Epithelial cell of esophagus (primary cell): ENCODE measurements around the gene NARS2.

Experiments
- DNase-seq: peaks from one replicate; pipeline ENCODE4 v3.0.0; 2010; ENCODE audit warnings: low read depth
- H3K4me3 ChIP-seq: 2 replicates; pipeline ENCODE4 v1.5.1; 2011; ENCODE audit warnings: mild to moderate bottlenecking, low read length, control low read depth
- CTCF ChIP-seq: IDR thresholded peaks from 2 replicates; pipeline ENCODE4 v1.5.1; 2011; ENCODE audit warnings: low read depth, mild to moderate bottlenecking, low read length, control low read depth, inconsistent platforms; ENCODE audit not compliant: insufficient read depth; ENCODE audit errors: missing control alignments

The NARS2 gene

GRCh38 chr11:78453140-78453935, 121.3 kb downstream of the NARS2 start:
- no peak for TF ChIP-seq CTCF
- no peak for DNase-seq
- no peak overlapping the region for H3K4me3 ChIP-seq

- no peak for TF ChIP-seq CTCF
- H3K4me3 ChIP-seq, result no peak overlapping the region
- no peak for DNase-seq
Observed at GRCh38 chr11:78451371-78452150, 123.1 kb downstream of the NARS2 start.

GRCh38 chr11:78450866-78451265, 123.8 kb downstream of the NARS2 start:
- no peak overlapping the region for H3K4me3 ChIP-seq
- TF ChIP-seq CTCF, result no peak
- DNase-seq, result no peak

- no peak for DNase-seq
- H3K4me3 ChIP-seq, result no peak overlapping the region
- no peak for TF ChIP-seq CTCF
Observed at GRCh38 chr11:78449866-78450265, 124.8 kb downstream of the NARS2 start.

- no peak for TF ChIP-seq CTCF
- DNase-seq, result no peak
- no peak overlapping the region for H3K4me3 ChIP-seq
Observed at GRCh38 chr11:78446210-78446609, 128.5 kb downstream of the NARS2 start.

- DNase-seq, result no peak
- no peak for TF ChIP-seq CTCF
- no peak overlapping the region for H3K4me3 ChIP-seq
Observed at GRCh38 chr11:78444726-78445125, 129.9 kb downstream of the NARS2 start.
